PC-3 (cell line): ENCODE data around the gene SLC25A27.

ENCODE experiments used
- CTCF ChIP-seq: fragments of 300-600 bp; sonication (generic); conservative IDR thresholded peaks from 2 replicates; pipeline ENCODE4 v1.5.1; 2017; ENCODE audit warnings: antibody characterized with exemption, low read depth, mild to moderate bottlenecking, low read length
- EZH2phosphoT487 ChIP-seq: fragments of 300-600 bp; sonication (generic); IDR thresholded peaks from 2 replicates; pipeline ENCODE4 v1.6.1; 2018; ENCODE audit warnings: mild to moderate bottlenecking, antibody characterized with exemption, low read length, borderline replicate concordance

GRCh38 chr6:46648869-46649492 is 3.8 kb upstream of the SLC25A27 start:
- TF ChIP-seq CTCF (no peak), EZH2phosphoT487 (no peak)
